OCI-LY7 (cell line): Measurements from ENCODE around the gene PTGDS. TPM values are rescaled to one million over a fixed set of nuclear protein-coding genes. Genes with fewer than 3 reads are reported as not detected.

ENCODE experiments used
- BruUV-seq: library from RNA; stranded (reverse); fragments of 400-500 nt; replicated peaks from 2 replicates; lab custom pipeline; 2021; lab: Mats Ljungman, UMichigan
- CTCF ChIA-PET: fragments of 300-600 bp; sonication (Branson Sonifier 250); formaldehyde crosslinking; loops from one replicate; lab custom pipeline; 2022; ENCODE audit warnings: antibody characterized with exemption; ENCODE audit not compliant: unreplicated experiment; lab: Charles Lee
- POLR2A ChIA-PET: fragments of 300-600 bp; sonication (Branson Sonifier 250); formaldehyde crosslinking; loops from one replicate; lab custom pipeline; 2022; ENCODE audit warnings: antibody characterized with exemption; lab: Charles Lee
- DNase-seq: peaks from one replicate; pipeline ENCODE4 v3.0.0-alpha.2; 2015; ENCODE audit warnings: low spot score
- H2AFZ ChIP-seq: fragments of 200-600 bp; sonication (generic), shearing (Covaris generic); 2 replicates; pipeline ENCODE4 v1.6.1; 2014; ENCODE audit warnings: mild to moderate bottlenecking, antibody characterized with exemption, low read length, moderate library complexity
- H3K27ac ChIP-seq: fragments of 200-600 bp; sonication (generic); 2 replicates; pipeline ENCODE4 v1.5.1; 2014; ENCODE audit warnings: mixed run types, low read depth, mild to moderate bottlenecking, moderate library complexity, low read length, inconsistent platforms; ENCODE audit not compliant: poor library complexity, severe bottlenecking
- H3K36me3 ChIP-seq: fragments of 200-600 bp; sonication (generic); 2 replicates; pipeline ENCODE4 v1.6.1; 2014; ENCODE audit warnings: mild to moderate bottlenecking, antibody characterized with exemption, low read length, moderate library complexity, mixed read lengths; ENCODE audit not compliant: insufficient read depth
- H3K4me1 ChIP-seq: fragments of 200-600 bp; sonication (generic); 2 replicates; pipeline ENCODE4 v1.5.1; 2014; ENCODE audit warnings: mild to moderate bottlenecking, low read length; ENCODE audit not compliant: insufficient read depth, poor library complexity, severe bottlenecking
- H3K4me2 ChIP-seq: fragments of 200-600 bp; sonication (generic); 2 replicates; pipeline ENCODE4 v1.6.1; 2014; ENCODE audit warnings: mild to moderate bottlenecking, low read length
- H3K4me3 ChIP-seq: fragments of 200-600 bp; sonication (generic); 2 replicates; pipeline ENCODE4 v1.5.1; 2014; ENCODE audit warnings: mild to moderate bottlenecking, low read depth, low read length; ENCODE audit not compliant: poor library complexity, severe bottlenecking
- H3K79me2 ChIP-seq: fragments of 200-600 bp; sonication (generic); 2 replicates; pipeline ENCODE4 v1.6.1; 2016; ENCODE audit warnings: low read depth, mild to moderate bottlenecking, low read length, moderate library complexity, mixed read lengths; ENCODE audit not compliant: insufficient read depth
- H3K9me2 ChIP-seq: fragments of 200-600 bp; sonication (generic); 2 replicates; pipeline ENCODE4 v1.6.1; 2016; ENCODE audit warnings: mild to moderate bottlenecking, low read length, mixed read lengths; ENCODE audit not compliant: insufficient read depth
- H3K9me3 ChIP-seq: fragments of 200-600 bp; sonication (generic); 2 replicates; pipeline ENCODE4 v1.6.1; 2014; ENCODE audit warnings: mild to moderate bottlenecking, mixed run types, low read length, mixed read lengths
- H4K20me1 ChIP-seq: fragments of 200-600 bp; sonication (generic); 2 replicates; pipeline ENCODE4 v1.6.1; 2014; ENCODE audit warnings: mild to moderate bottlenecking, antibody characterized with exemption, low read length, moderate library complexity, mixed read lengths; ENCODE audit not compliant: insufficient read depth
- CTCF ChIP-seq: fragments of 200-600 bp; sonication (generic); conservative IDR thresholded peaks from 2 replicates; pipeline ENCODE4 v1.5.1; 2014; ENCODE audit warnings: mild to moderate bottlenecking, antibody characterized with exemption, low read length, moderate library complexity, mixed read lengths
- EZH2phosphoT487 ChIP-seq: fragments of 200-600 bp; sonication (generic); IDR thresholded peaks from 2 replicates; pipeline ENCODE4 v1.6.1; 2018; ENCODE audit warnings: low read depth, borderline replicate concordance, mild to moderate bottlenecking, mixed run types, antibody characterized with exemption, low read length, moderate library complexity, mixed read lengths
- intact Hi-C: fragments of 100-400 bp; cut with micrococcal nuclease; formaldehyde crosslinking; loops from one replicate; pipeline ENCODE4 v1.10.0; 2022; ENCODE audit not compliant: unreplicated experiment
- total RNA-seq, 2 experiments: library from RNA; depleted of rRNA in 1 of 2; stranded (reverse); fragments of >200 nt in 1 of 2; shearing (Covaris generic) in 1 of 2; gene quantifications; 2 replicates each; pipeline ENCODE4 v1.2.3, GENCODE V29; 2014 to 2022

The PTGDS gene
- total RNA-seq, 2 experiments from 2014 or later, result not detected

- Histone ChIP-seq H3K9me2 (no peaks in the 10 kb centered on the region), H4K20me1 (no peaks in the 10 kb centered on the region), H3K4me1 (no peaks in the 10 kb centered on the region), H3K36me3 (no peaks in the 10 kb centered on the region), H3K27ac (no peak overlapping the region), H3K4me2 (no peak overlapping the region), H2AFZ (no peak overlapping the region), H3K79me2 (no peaks in the 10 kb centered on the region), H3K9me3 (no peaks in the 10 kb centered on the region), H3K4me3 (no peak overlapping the region)
- ChIA-PET CTCF (no interaction called here), POLR2A (no interaction called here)
- intact Hi-C loops, result no loop called here
- BruUV-seq, result no TSS peak
- TF ChIP-seq CTCF, result no peak
- no peak for TF ChIP-seq EZH2phosphoT487
- DNase-seq, result no peak
Observed at GRCh38 chr9:136979769-136980587, 2.7 kb downstream of the PTGDS start.

GRCh38 chr9:136980669-136981478 is 3.6 kb downstream of the PTGDS start:
- no TSS peak for BruUV-seq
- H3K4me1 ChIP-seq, result no peaks in the 10 kb centered on the region
- DNase-seq, result no peak
- no peaks in the 10 kb centered on the region for H3K79me2 ChIP-seq
- no peak overlapping the region for H3K27ac ChIP-seq
- CTCF ChIA-PET, result no interaction called here
- intact Hi-C loops, result no loop called here
- TF ChIP-seq CTCF, result no peak
- TF ChIP-seq EZH2phosphoT487, result no peak
- POLR2A ChIA-PET, result no interaction called here
- H4K20me1 ChIP-seq, result no peaks in the 10 kb centered on the region
- H3K36me3 ChIP-seq, result no peaks in the 10 kb centered on the region
- no peaks in the 10 kb centered on the region for H3K9me2 ChIP-seq
- H3K9me3 ChIP-seq, result no peaks in the 10 kb centered on the region
- H2AFZ ChIP-seq, result no peak overlapping the region
- H3K4me2 ChIP-seq, result no peak overlapping the region
- H3K4me3 ChIP-seq, result no peak overlapping the region
